Measurements from ENCODE around the gene TUBB.
A peak's percentile ranks its signal among the peaks of the same experiment; 100 is the strongest.

The TUBB gene

GRCh38 chr6:30742316-30743098 lies 22.4 kb downstream of the TUBB start, which contains the start of gene FLOT1:
FLOT1 (minus strand) TSS chr6:30742687; CDS start chr6:30742189, 498 bp downstream.
- Histone ChIP-seq H3K79me1 (replicated peaks; ENCODE audit: low read length, poor library complexity, severe bottlenecking) (peaks cover 9% of the 10 kb centered on the region), H4K8ac (ENCODE audit: low read length) (peak within 1 kb of the TSS; percentile 69), H3K9me3 (ENCODE audit: control insufficient read depth, low read length) (no peaks in the 10 kb centered on the region), H3K27me3 (ENCODE audit: control insufficient read depth in 1 of 2, insufficient read depth in 1 of 2, low read length in 2 of 2) (no peaks in the 10 kb centered on the region), H2AFZ (ENCODE audit: low read depth, low read length) (no peak within 1 kb of the TSS), H3K14ac (ENCODE audit: low read length in 2 of 2) (peak within 1 kb of the TSS in 1 of 2 experiments; percentile 92), H3K9ac (ENCODE audit: low read length) (peak within 1 kb of the TSS; percentile 97), H3K27ac (ENCODE audit: low read length, poor library complexity, severe bottlenecking) (peak within 1 kb of the TSS; percentile 99), H2BK5ac (ENCODE audit: low read depth, low read length, poor library complexity, severe bottlenecking) (peak within 1 kb of the TSS; percentile 47), H2BK12ac (ENCODE audit: low read length in 2 of 2) (peak within 1 kb of the TSS in 1 of 2 experiments; percentile 92), H3K18ac (ENCODE audit: low read depth in 1 of 2, low read length in 2 of 2) (peak within 1 kb of the TSS; percentile 85 to 94), H2BK120ac (ENCODE audit: low read depth, low read length) (peak within 1 kb of the TSS; percentile 90), H2AK5ac (ENCODE audit: low read length, severe bottlenecking) (peak within 1 kb of the TSS; percentile 84), H3K36me3 (ENCODE audit: control insufficient read depth in 1 of 2, insufficient read depth in 2 of 2, low read depth in 1 of 2, low read length in 2 of 2) (peaks cover 20 to 46% of the 10 kb centered on the region in 2 experiments), H4K91ac (ENCODE audit: low read length) (peak within 1 kb of the TSS; percentile 92), H3K4me1 (ENCODE audit: control insufficient read depth, insufficient read depth, low read depth, low read length) (peaks cover 24% of the 10 kb centered on the region), H3K4ac (ENCODE audit: low read depth in 1 of 2, low read length in 2 of 2) (peak within 1 kb of the TSS; percentile 61 to 97), H3K23ac (ENCODE audit: low read length in 2 of 2) (peak within 1 kb of the TSS in 1 of 2 experiments; percentile 77), H3K4me2 (ENCODE audit: low read length, poor library complexity, severe bottlenecking) (peak within 1 kb of the TSS; percentile 60), H3K4me3 (ENCODE audit: insufficient read depth in 1 of 2, low read depth in 1 of 2, low read length in 2 of 2) (peak within 1 kb of the TSS; percentile 76 to 88), H2BK15ac (ENCODE audit: low read depth, poor library complexity, severe bottlenecking) (peak within 1 kb of the TSS; percentile 86)
- DNase-seq: peak; percentile 96
- under 1% methylated on average over 61 of the region's 66 CpGs for WGBS

- Histone ChIP-seq H3K4me1 (ENCODE audit: control insufficient read depth, insufficient read depth, low read depth, low read length) (peaks cover 24% of the 10 kb centered on the region), H3K18ac (ENCODE audit: low read depth in 1 of 2, low read length in 2 of 2) (peak overlapping the region; percentile 85 to 94), H2BK5ac (ENCODE audit: low read depth, low read length, poor library complexity, severe bottlenecking) (peak overlapping the region; percentile 47), H3K9me3 (ENCODE audit: control insufficient read depth, low read length) (no peaks in the 10 kb centered on the region), H3K36me3 (ENCODE audit: control insufficient read depth in 1 of 2, insufficient read depth in 2 of 2, low read depth in 1 of 2, low read length in 2 of 2) (peaks cover 20 to 37% of the 10 kb centered on the region in 2 experiments), H2BK12ac (ENCODE audit: low read length in 2 of 2) (peak overlapping the region in 1 of 2 experiments; percentile 64), H3K79me1 (replicated peaks; ENCODE audit: low read length, poor library complexity, severe bottlenecking) (peaks cover 8% of the 10 kb centered on the region), H3K4me2 (ENCODE audit: low read length, poor library complexity, severe bottlenecking) (peak overlapping the region; percentile 60), H4K91ac (ENCODE audit: low read length) (peak overlapping the region; percentile 92), H3K9ac (ENCODE audit: low read length) (peak overlapping the region; percentile 97), H2AK5ac (ENCODE audit: low read length, severe bottlenecking) (peak overlapping the region; percentile 84), H3K4ac (ENCODE audit: low read depth in 1 of 2, low read length in 2 of 2) (peak overlapping the region; percentile 76 to 92), H4K8ac (ENCODE audit: low read length) (peak overlapping the region; percentile 87), H3K27me3 (ENCODE audit: control insufficient read depth in 1 of 2, insufficient read depth in 1 of 2, low read length in 2 of 2) (no peaks in the 10 kb centered on the region), H3K14ac (ENCODE audit: low read length in 2 of 2) (peak overlapping the region in 1 of 2 experiments; percentile 92), H3K4me3 (ENCODE audit: insufficient read depth in 1 of 2, low read depth in 1 of 2, low read length in 2 of 2) (peak overlapping the region; percentile 76 to 88), H2BK15ac (ENCODE audit: low read depth, poor library complexity, severe bottlenecking) (peak overlapping the region; percentile 86), H3K27ac (ENCODE audit: low read length, poor library complexity, severe bottlenecking) (peak overlapping the region; percentile 99), H2AFZ (ENCODE audit: low read depth, low read length) (no peak overlapping the region), H3K23ac (ENCODE audit: low read length in 2 of 2) (peak overlapping the region in 1 of 2 experiments; percentile 77), H2BK120ac (ENCODE audit: low read depth, low read length) (peak overlapping the region; percentile 90)
- WGBS: under 1% methylated on average over 50 of the region's 55 CpGs
- DNase-seq: no peak
These were observed 23.2 kb downstream of the TUBB start for GRCh38 chr6:30743099-30744053.

DNA sequence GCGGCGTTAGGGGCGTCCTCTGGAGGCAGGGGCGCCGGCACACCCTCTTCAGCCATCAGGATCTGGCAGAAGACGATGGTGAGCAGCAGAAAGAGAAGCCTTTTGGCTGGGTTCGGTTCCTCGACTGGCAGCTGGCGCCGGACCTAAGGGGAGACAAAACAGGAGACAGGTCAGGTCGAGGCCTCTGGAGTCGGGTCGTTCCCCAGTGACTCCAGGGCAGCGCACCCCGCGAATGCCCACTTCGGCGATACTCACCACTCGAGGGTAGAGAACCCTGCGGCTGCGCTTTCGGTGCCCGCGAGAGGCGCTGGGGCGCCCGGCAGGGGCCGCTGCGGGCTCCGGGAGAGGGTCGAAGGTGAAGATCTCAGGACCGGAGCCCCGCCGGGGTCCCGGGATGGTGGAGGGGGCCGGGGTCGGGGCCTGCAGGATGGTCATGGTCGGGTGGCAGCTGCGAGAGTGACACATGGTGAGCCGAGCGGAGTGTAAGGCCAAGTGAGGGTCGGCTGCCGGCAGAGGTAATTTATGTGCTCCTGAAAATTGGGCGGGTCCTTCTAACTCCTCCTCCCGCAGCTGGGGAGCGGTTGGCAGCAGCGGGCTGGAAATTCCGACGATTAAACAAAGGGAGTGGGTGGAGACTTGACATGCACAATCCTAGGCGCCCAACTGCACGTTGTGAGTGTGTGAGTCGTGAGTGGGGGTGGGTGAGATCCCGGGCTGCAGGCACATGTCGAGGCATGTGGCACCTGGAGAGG lies 24.1 kb downstream of the TUBB start, which contains the start of gene IER3:
IER3 (minus strand) TSS at position 494 of the 752 bp plus-strand sequence; CDS start at position 465, 29 bp downstream.
- peak within 1 kb of the TSS; percentile 76 to 92 for H3K4ac ChIP-seq (ENCODE audit: low read depth in 1 of 2, low read length in 2 of 2)
- H3K4me3 ChIP-seq (ENCODE audit: insufficient read depth in 1 of 2, low read depth in 1 of 2, low read length in 2 of 2): peak within 1 kb of the TSS; percentile 76 to 88
- peak; percentile 96 for DNase-seq
- peak within 1 kb of the TSS; percentile 83 for H4K91ac ChIP-seq (ENCODE audit: low read length)
- peaks cover 20 to 29% of the 10 kb centered on the region in 2 experiments for H3K36me3 ChIP-seq (ENCODE audit: control insufficient read depth in 1 of 2, insufficient read depth in 2 of 2, low read depth in 1 of 2, low read length in 2 of 2)
- no peak within 1 kb of the TSS for H3K4me2 ChIP-seq (ENCODE audit: low read length, poor library complexity, severe bottlenecking)
- peaks cover 30% of the 10 kb centered on the region for H3K4me1 ChIP-seq (ENCODE audit: control insufficient read depth, insufficient read depth, low read depth, low read length)
- H3K9me3 ChIP-seq (ENCODE audit: control insufficient read depth, low read length): no peaks in the 10 kb centered on the region
- H2AFZ ChIP-seq (ENCODE audit: low read depth, low read length): no peak within 1 kb of the TSS
- H3K27me3 ChIP-seq (ENCODE audit: control insufficient read depth in 1 of 2, insufficient read depth in 1 of 2, low read length in 2 of 2): no peaks in the 10 kb centered on the region
- peak within 1 kb of the TSS; percentile 49 for H2BK15ac ChIP-seq (ENCODE audit: low read depth, poor library complexity, severe bottlenecking)
- peak within 1 kb of the TSS; percentile 97 for H3K9ac ChIP-seq (ENCODE audit: low read length)
- peak within 1 kb of the TSS in 1 of 2 experiments; percentile 77 for H3K23ac ChIP-seq (ENCODE audit: low read length in 2 of 2)
- WGBS: under 1% methylated on average over 54 of the region's 54 CpGs
- peak within 1 kb of the TSS; percentile 99 for H3K27ac ChIP-seq (ENCODE audit: low read length, poor library complexity, severe bottlenecking)
- H3K79me1 ChIP-seq (replicated peaks; ENCODE audit: low read length, poor library complexity, severe bottlenecking): peaks cover 3% of the 10 kb centered on the region
- peak within 1 kb of the TSS; percentile 88 for H4K8ac ChIP-seq (ENCODE audit: low read length)
- H2AK5ac ChIP-seq (ENCODE audit: low read length, severe bottlenecking): peak within 1 kb of the TSS; percentile 57
- peak within 1 kb of the TSS; percentile 28 to 91 for H2BK12ac ChIP-seq (ENCODE audit: low read length in 2 of 2)
- peak within 1 kb of the TSS in 1 of 2 experiments; percentile 92 for H3K14ac ChIP-seq (ENCODE audit: low read length in 2 of 2)
- H2BK5ac ChIP-seq (ENCODE audit: low read depth, low read length, poor library complexity, severe bottlenecking): peak within 1 kb of the TSS; percentile 79
- peak within 1 kb of the TSS; percentile 85 to 94 for H3K18ac ChIP-seq (ENCODE audit: low read depth in 1 of 2, low read length in 2 of 2)
- peak within 1 kb of the TSS; percentile 90 for H2BK120ac ChIP-seq (ENCODE audit: low read depth, low read length)

Data from mesenchymal stem cell (in vitro differentiated cells and primary cell).